Neural cell (in vitro differentiated cells): ENCODE data around the gene GAL3ST3. TPM values are rescaled to one million over a fixed set of nuclear protein-coding genes. Genes with fewer than 3 reads are reported as not detected.
A peak's percentile ranks its signal among the peaks of the same experiment; 100 is the strongest.

Source experiments
- H2AFZ ChIP-seq: fragments of 200-600, 300-800 bp; sonication (generic), shearing (Covaris generic); 2 replicates; pipeline ENCODE4 v1.6.0; 2014; ENCODE audit warnings: low read depth, mild to moderate bottlenecking, antibody characterized with exemption, low read length, moderate library complexity
- H3F3A ChIP-seq: fragments of 200-600 bp; shearing (Covaris generic); 2 replicates; pipeline ENCODE4 v1.6.1; 2016; ENCODE audit warnings: mild to moderate bottlenecking, moderate library complexity, mixed read lengths, antibody characterized with exemption, low read length; ENCODE audit not compliant: insufficient read depth, poor library complexity, severe bottlenecking
- H3K27ac ChIP-seq: fragments of 200-600, 300-800 bp; sonication (generic), shearing (Covaris generic); 2 replicates; pipeline ENCODE4 v1.5.1; 2014; ENCODE audit warnings: mild to moderate bottlenecking, low read length, moderate library complexity
- H3K27me3 ChIP-seq: fragments of 300-800, 200-600 bp; sonication (generic), shearing (Covaris generic); 2 replicates; pipeline ENCODE4 v1.6.0; 2014; ENCODE audit warnings: mild to moderate bottlenecking, low read depth, low read length, moderate library complexity; ENCODE audit not compliant: insufficient read depth
- H3K36me3 ChIP-seq: fragments of 300-800, 200-600 bp; sonication (generic), shearing (Covaris generic); 2 replicates; pipeline ENCODE4 v1.5.1; 2014; ENCODE audit warnings: mild to moderate bottlenecking, antibody characterized with exemption, low read length, moderate library complexity; ENCODE audit not compliant: insufficient read depth
- H3K4me2 ChIP-seq: fragments of 300-800, 200-600 bp; sonication (generic), shearing (Covaris generic); 2 replicates; pipeline ENCODE4 v1.6.0; 2014; ENCODE audit warnings: mild to moderate bottlenecking, low read length
- H3K4me3 ChIP-seq: fragments of 300-800, 200-600 bp; sonication (generic), shearing (Covaris generic); 2 replicates; pipeline ENCODE4 v1.5.1; 2014; ENCODE audit warnings: mild to moderate bottlenecking, low read length, moderate library complexity
- H3K79me2 ChIP-seq: fragments of 200-600 bp; shearing (Covaris generic); replicated peaks from 2 replicates; pipeline ENCODE4 v1.6.0; 2014; ENCODE audit warnings: mild to moderate bottlenecking, low read length, moderate library complexity; ENCODE audit not compliant: insufficient read depth
- H3K9ac ChIP-seq: fragments of 300-800, 200-600 bp; sonication (generic), shearing (Covaris generic); 2 replicates; pipeline ENCODE4 v1.6.1; 2016; ENCODE audit warnings: mild to moderate bottlenecking, low read length, mixed read lengths
- H3K9me2 ChIP-seq: fragments of 200-600 bp; shearing (Covaris generic); 2 replicates; pipeline ENCODE4 v1.6.1; 2016; ENCODE audit warnings: mild to moderate bottlenecking, low read length, mixed read lengths; ENCODE audit not compliant: insufficient read depth
- H3K9me3 ChIP-seq: fragments of 200-600, 300-800 bp; sonication (generic), shearing (Covaris generic); 2 replicates; pipeline ENCODE4 v1.6.1; 2016; ENCODE audit warnings: mild to moderate bottlenecking, mixed run types, low read length, moderate library complexity, mixed read lengths
- H4K20me1 ChIP-seq: fragments of 200-600 bp; shearing (Covaris generic); 2 replicates; pipeline ENCODE4 v1.6.1; 2016; ENCODE audit warnings: mild to moderate bottlenecking, mixed run types; ENCODE audit not compliant: insufficient read depth
- CTCF ChIP-seq: fragments of 450-650 bp; IDR thresholded peaks from 2 replicates; pipeline ENCODE4 v1.5.1; 2014; ENCODE audit warnings: antibody characterized with exemption, mild to moderate bottlenecking, moderate library complexity; ENCODE audit not compliant: poor library complexity, severe bottlenecking
- EP300 ChIP-seq: fragments of 450-650 bp; conservative IDR thresholded peaks from 2 replicates; pipeline ENCODE4 v1.6.1; 2014; ENCODE audit warnings: antibody characterized with exemption, mild to moderate bottlenecking, moderate library complexity; ENCODE audit not compliant: poor library complexity, severe bottlenecking
- EZH2 ChIP-seq: fragments of 200-600, 300-800 bp; shearing (Covaris generic), sonication (generic); IDR thresholded peaks from 2 replicates; pipeline ENCODE4 v1.6.1; 2014; ENCODE audit warnings: antibody characterized with exemption, low read length, borderline replicate concordance, mild to moderate bottlenecking; ENCODE audit not compliant: insufficient read depth, poor library complexity, severe bottlenecking
- MXI1 ChIP-seq: fragments of 450-650 bp; conservative IDR thresholded peaks from 2 replicates; pipeline ENCODE4 v1.6.1; 2014; ENCODE audit warnings: antibody characterized with exemption, mild to moderate bottlenecking; ENCODE audit not compliant: poor library complexity, severe bottlenecking
- POLR2AphosphoS5 ChIP-seq: IDR thresholded peaks from 2 replicates; pipeline ENCODE4 v1.6.1; 2012
- RAD21 ChIP-seq: fragments of 450-650 bp; conservative IDR thresholded peaks from 2 replicates; pipeline ENCODE4 v1.6.1; 2014; ENCODE audit warnings: antibody characterized with exemption, mild to moderate bottlenecking, moderate library complexity
- REST ChIP-seq: IDR thresholded peaks from 2 replicates; pipeline ENCODE4 v1.6.1; 2012; ENCODE audit warnings: borderline replicate concordance
- SMC3 ChIP-seq: fragments of 450-650 bp; conservative IDR thresholded peaks from 2 replicates; pipeline ENCODE4 v1.6.1; 2014; ENCODE audit warnings: antibody characterized with exemption, mild to moderate bottlenecking, moderate library complexity; ENCODE audit not compliant: poor library complexity
- TAF1 ChIP-seq: IDR thresholded peaks from 2 replicates; pipeline ENCODE4 v1.6.1; 2012; ENCODE audit warnings: low read depth
- polyA plus RNA-seq: library from polyadenylated mRNA; depleted of rRNA; stranded (reverse); fragments of >200 nt; gene quantifications from 2 replicates; pipeline ENCODE4 v1.2.3, GENCODE V29; 2014

The GAL3ST3 gene
- polyA plus RNA-seq, 1 donor from 2014 or later = 17.2 TPM

GRCh38 chr11:66003291-66003690 is 45.7 kb downstream of the GAL3ST3 start:
- Histone ChIP-seq H3K4me3 (peak overlapping the region; percentile 87), H2AFZ (no peak overlapping the region), H3K27ac (no peak overlapping the region), H3F3A (no peaks in the 10 kb centered on the region), H4K20me1 (no peaks in the 10 kb centered on the region), H3K4me2 (peak overlapping the region; percentile 65), H3K36me3 (no peaks in the 10 kb centered on the region), H3K9me2 (no peaks in the 10 kb centered on the region), H3K9me3 (no peaks in the 10 kb centered on the region), H3K79me2 (peaks cover 24% of the 10 kb centered on the region), H3K9ac (peak overlapping the region; percentile 79), H3K27me3 (no peaks in the 10 kb centered on the region)
- no peak for TF ChIP-seq RAD21
- TF ChIP-seq REST = no peak
- TF ChIP-seq TAF1 = no peak
- no peak for TF ChIP-seq POLR2AphosphoS5
- no peak for TF ChIP-seq EZH2
- TF ChIP-seq EP300 = no peak
- no peak for TF ChIP-seq SMC3
- no peak for TF ChIP-seq MXI1
- no peak for TF ChIP-seq CTCF

DNA sequence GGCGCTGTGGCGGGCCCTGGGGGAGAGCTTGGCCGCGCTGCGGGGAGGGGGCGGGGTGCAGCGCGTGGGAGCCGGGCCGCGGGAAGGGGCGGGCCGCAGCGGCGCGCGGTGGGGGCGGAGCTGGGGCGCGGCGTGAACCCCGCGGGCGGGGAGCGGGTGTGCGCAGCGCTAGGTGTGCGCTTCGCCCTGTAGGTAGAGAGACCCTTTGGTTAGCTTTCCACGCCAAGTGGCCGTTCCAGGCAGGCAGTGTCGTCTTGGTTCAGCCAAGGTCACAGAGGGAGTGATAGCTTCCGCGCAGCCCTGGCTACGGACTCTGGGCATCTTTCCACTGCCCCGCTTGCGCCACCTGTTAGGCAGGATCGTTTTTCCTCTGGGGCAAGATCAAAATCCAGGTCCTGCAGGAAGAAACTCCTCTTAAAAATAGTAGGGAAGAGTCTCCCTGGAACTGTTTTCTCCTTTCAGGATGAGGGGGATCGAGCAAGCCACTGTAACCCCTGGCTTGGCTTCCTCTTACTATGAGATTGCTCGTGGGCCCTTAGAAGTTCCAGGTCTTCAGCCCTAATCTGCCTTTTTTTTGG is 46.2 kb downstream of the GAL3ST3 start:
- H4K20me1 ChIP-seq = no peaks in the 10 kb centered on the region
- H3K9me3 ChIP-seq = no peaks in the 10 kb centered on the region
- TF ChIP-seq MXI1 (no peak), CTCF (peak; percentile 16)
- peak overlapping the region; percentile 86 for H3K27ac ChIP-seq
- H3K36me3 ChIP-seq = no peaks in the 10 kb centered on the region
- H3K4me3 ChIP-seq = peak overlapping the region; percentile 87
- H3K79me2 ChIP-seq = peaks cover 24% of the 10 kb centered on the region
- H3F3A ChIP-seq = no peaks in the 10 kb centered on the region
- H2AFZ ChIP-seq = peak overlapping the region; percentile 74
- H3K4me2 ChIP-seq = peak overlapping the region; percentile 65
- no peaks in the 10 kb centered on the region for H3K9me2 ChIP-seq
- no peaks in the 10 kb centered on the region for H3K27me3 ChIP-seq
- peak overlapping the region; percentile 79 for H3K9ac ChIP-seq
